Pancreas (tissue), 10 donors: ENCODE data around the gene ISY1. TPM values are rescaled to one million over a fixed set of nuclear protein-coding genes. Genes with fewer than 3 reads are reported as not detected.
"Not testable (repeated sequence)": the region's sequence is repeated elsewhere in the genome, so short reads cannot be mapped to it uniquely, and the experiment has no call there.

ENCODE experiments used
- ATAC-seq, 4 donors: fragments of 200-7000 bp; cut with Tn5 transposase; one replicate each; pipeline versions ENCODE4 v1.8.0 to v1.9.1; 2020; ENCODE audit warnings: mild to moderate bottlenecking in 4 of 4, moderate library complexity in 4 of 4
- DNase-seq, 6 donors: peaks; one replicate each; pipeline ENCODE4 v3.0.0-alpha.2; 2020
- FAIRE-seq: peaks from 2 replicates; lab custom pipeline; 2012; peaks lifted over from hg19 to GRCh38; lab: Jason Lieb, UNC
- H3K27ac ChIP-seq, 4 donors: fragments of 200-600 bp; sonication (generic); 1 replicate in 3 of 4; 2 replicates in 1 of 4; pipeline versions ENCODE4 v1.5.0 to v1.8.0; 2020
- H3K27me3 ChIP-seq, 4 donors: fragments of 200-600 bp; one replicate each; pipeline ENCODE4 v1.8.0; 2021
- H3K36me3 ChIP-seq, 3 donors: fragments of 200-600 bp; sonication (generic) in 1 of 3; one replicate each; pipeline versions ENCODE4 v1.5.0 to v1.8.0; 2020 to 2021
- H3K4me1 ChIP-seq, 3 donors: fragments of 200-600 bp; one replicate each; pipeline ENCODE4 v1.8.0; 2021
- H3K4me3 ChIP-seq, 4 donors: fragments of 200-600 bp; sonication (generic) in 2 of 4; one replicate each; pipeline versions ENCODE4 v1.5.0 to v1.8.0; 2020 to 2021
- H3K9me3 ChIP-seq, 4 donors: fragments of 200-600 bp; one replicate each; pipeline ENCODE4 v1.8.0; 2021
- CTCF ChIP-seq, 4 donors: fragments of 200-600 bp; sonication (generic) in 3 of 4; IDR thresholded peaks; one replicate each; pipeline versions ENCODE4 v1.5.0 to v1.8.0; 2021; ENCODE audit warnings: antibody characterized with exemption in 4 of 4
- WGBS, 2 donors: extraction: QIAGEN DNeasy Blood & Tissue Kit; methylation state at CpG; one replicate each; pipeline ENCODE4 v1.1.7; 2013; 5-methylcytosine and 5-hydroxymethylcytosine counted together
- intact Hi-C, 3 donors: fragments of 100-400 bp; cut with DNase I; formaldehyde crosslinking; loops; one replicate each; pipeline versions ENCODE4 v1.11.1 to v1.14.2; 2022
- polyA plus RNA-seq, 2 donors: library from polyadenylated mRNA; stranded (reverse); fragments of 200-250 nt; gene quantifications; one replicate each; pipeline ENCODE4 v1.2.3, GENCODE V29; 2013
- total RNA-seq, 6 donors: library from RNA; stranded (reverse); fragmentation: NEBNext Ultra II Directional in 4 of 6; extraction: Animal tissue kit (Norgen Biotek cat#: 25700) in 4 of 6; gene quantifications; one replicate each; pipeline versions ENCODE4 v1.2.1 to v1.2.4, GENCODE V29; 2021 to 2023
- donor health status: healthy with polysubstance abuse.
- donor health status: DM: no; HTN: no; CAD: no; lungs with moderate emphysema.
- donor health status: DM: no; HTN: no; CAD: no.
- donor health status: control.
- donor health status: control.
- donor health status: Bipolar disorder and iron deficiency.
- donor health status: DM: yes; HTN: yes; CAD: no.
- donor health status: DM: no; HTN: no; CAD: no.
- donor health status: DM: no; HTN: no; CAD: no.
- donor health status: DM: yes; HTN: yes; CAD: no.

ISY1 gene
- total and polyA plus RNA-seq, 8 donors: 9.2 to 17.2 (median 13.8) TPM

DNA sequence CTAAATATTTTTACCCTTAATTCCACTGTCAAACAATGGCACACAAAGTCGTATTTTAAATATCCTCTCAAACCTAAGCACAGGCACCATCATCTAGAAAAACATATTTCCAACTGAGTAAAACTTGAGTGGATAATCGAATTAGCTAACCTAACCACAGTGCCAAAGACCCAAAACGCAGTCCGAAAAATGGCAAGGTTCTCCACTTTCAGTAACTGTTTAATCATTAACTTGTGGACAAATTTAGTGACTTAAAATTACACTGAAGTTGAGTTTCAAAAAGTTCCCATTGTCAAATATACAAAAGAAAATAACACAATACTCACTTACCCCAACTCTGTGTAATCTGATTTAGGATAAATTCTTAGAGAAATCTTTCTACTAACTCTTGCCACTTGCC, 12.9 kb upstream of the ISY1 start:
- no peak for FAIRE-seq
- H3K9me3 ChIP-seq: no peaks in the 10 kb centered on the region
- peak in 1 of 4 donors; percentile 18 for ATAC-seq
- peaks cover 36 to 51% (median 45%) of the 10 kb centered on the region in 3 donors for H3K4me1 ChIP-seq
- peak overlapping the region in 1 of 4 donors; percentile 7 for H3K4me3 ChIP-seq
- H3K27me3 ChIP-seq: no peaks in the 10 kb centered on the region
- no peak for TF ChIP-seq CTCF (IDR thresholded peaks at IDR 0.05)
- H3K27ac ChIP-seq: no peak overlapping the region
- DNase-seq: no peak
- intact Hi-C loops: loop anchor here in 1 of 3 donors (10.0 kb wide), 1 partner anchor 71 kb away; the partner anchor contains the start of gene COPG1
- WGBS, 2 donors: 11 to 15% methylated on average over 4 of the region's 4 CpGs
- peaks cover 11 to 30% (median 21%) of the 10 kb centered on the region in 3 donors for H3K36me3 ChIP-seq

- Histone ChIP-seq H3K27me3 (no peaks in the 10 kb centered on the region), H3K4me1 (peaks cover 31 to 45% (median 40%) of the 10 kb centered on the region in 3 donors), H3K9me3 (no peaks in the 10 kb centered on the region), H3K4me3 (no peak overlapping the region), H3K27ac (no peak overlapping the region), H3K36me3 (peaks cover 11 to 26% (median 21%) of the 10 kb centered on the region in 3 donors)
- DNase-seq (no peak), ATAC-seq (no peak), FAIRE-seq (no peak)
- no peak for TF ChIP-seq CTCF (IDR thresholded peaks at IDR 0.05)
- 40% methylated on average over 2 of the region's 2 CpGs for WGBS, 2 donors
- intact Hi-C loops: loop anchor here in 1 of 3 donors (10.0 kb wide), 1 partner anchor 72 kb away; the partner anchor contains the start of gene COPG1
Observed at GRCh38 chr3:129173206-129173605, 12.3 kb upstream of the ISY1 start.

- 87 to 90% methylated on average over 15 of the region's 15 CpGs for WGBS, 2 donors
- no peak for FAIRE-seq
- H3K27ac ChIP-seq: no peak overlapping the region
- no peak for TF ChIP-seq CTCF (IDR thresholded peaks at IDR 0.05)
- H3K4me1 ChIP-seq: no peaks in the 10 kb centered on the region
- H3K36me3 ChIP-seq: peaks cover 11 to 52% (median 21%) of the 10 kb centered on the region in 3 donors
- no peak overlapping the region for H3K4me3 ChIP-seq
- intact Hi-C loops: no loop called here
- H3K27me3 ChIP-seq: no peaks in the 10 kb centered on the region
- no peak for ATAC-seq
- no peaks in the 10 kb centered on the region for H3K9me3 ChIP-seq
- no peak for DNase-seq
Observed at GRCh38 chr3:129166579-129167332, 5.9 kb upstream of the ISY1 start.

DNA sequence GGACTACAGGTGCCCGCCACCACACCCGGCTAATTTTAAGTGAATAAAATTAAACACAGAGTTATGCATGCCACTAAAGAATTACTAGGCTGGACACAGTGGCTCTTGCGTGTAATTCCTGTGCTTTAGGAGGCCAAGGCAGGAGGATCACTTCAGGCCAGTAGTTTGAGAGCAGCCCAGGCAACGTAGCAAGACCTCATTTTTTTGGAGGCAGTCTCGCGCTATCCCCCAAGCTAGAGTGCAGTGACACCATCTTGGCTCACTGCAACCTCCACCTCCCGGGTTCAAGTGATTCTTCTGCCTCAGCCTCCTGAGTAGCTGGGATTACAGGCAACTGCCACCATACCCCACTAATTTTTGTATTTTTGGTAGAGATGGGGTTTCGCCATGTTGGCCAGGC, 4.7 kb upstream of the ISY1 start:
- FAIRE-seq, H3K9me3 ChIP-seq, H3K4me3 ChIP-seq, H3K27ac ChIP-seq, H3K27me3 ChIP-seq, DNase-seq, ATAC-seq, intact Hi-C loops, H3K4me1 ChIP-seq: not testable (repeated sequence)
- WGBS, 2 donors: 93 to 96% methylated on average over 8 of the region's 8 CpGs
- H3K36me3 ChIP-seq: peaks cover 6 to 42% (median 13%) of the 10 kb centered on the region in 3 donors

DNA sequence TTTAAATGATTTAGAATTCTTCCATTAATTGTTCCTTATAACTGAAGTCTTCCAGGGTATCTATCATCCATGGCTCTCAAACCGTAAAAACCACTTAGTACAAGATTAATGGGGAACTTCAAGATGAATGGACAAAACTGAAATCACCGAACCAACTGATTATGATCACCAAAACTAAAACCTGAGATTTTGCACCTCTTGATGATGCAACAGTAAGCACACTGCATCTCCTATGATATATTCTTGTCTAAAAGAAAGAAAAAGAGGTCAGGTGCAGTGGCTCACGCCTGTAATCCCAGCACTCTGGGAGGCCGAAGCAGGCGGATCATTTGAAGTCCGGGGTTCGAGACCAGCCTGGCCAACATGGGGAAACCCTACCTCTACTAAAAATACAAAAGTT, 3.6 kb upstream of the ISY1 start:
- ATAC-seq: no peak
- peaks cover 0 to 5% (median 0%) of the 10 kb centered on the region in 3 donors for H3K4me1 ChIP-seq
- H3K36me3 ChIP-seq: peaks cover 0 to 31% (median 3%) of the 10 kb centered on the region in 3 donors
- H3K9me3 ChIP-seq: no peaks in the 10 kb centered on the region
- no peak for DNase-seq
- no peak for TF ChIP-seq CTCF (IDR thresholded peaks at IDR 0.05)
- intact Hi-C loops: no loop called here
- no peaks in the 10 kb centered on the region for H3K27me3 ChIP-seq
- WGBS, 2 donors: 88 to 89% methylated on average over 7 of the region's 7 CpGs
- no peak overlapping the region for H3K27ac ChIP-seq
- FAIRE-seq: no peak
- no peak overlapping the region for H3K4me3 ChIP-seq
